Lung (tissue), 12 donors: ENCODE results near the gene TNFRSF14. TPM values are rescaled to one million over a fixed set of nuclear protein-coding genes. Genes with fewer than 3 reads are reported as not detected.

ENCODE experiments used
- ATAC-seq: fragments of 200-7000 bp; cut with Tn5 transposase; one replicate; pipeline ENCODE4 v1.9.1; 2020; ENCODE audit warnings: moderate number of reproducible peaks; ENCODE audit not compliant: insufficient read depth, low FRiP score
- DNase-seq, 3 donors: peaks; one replicate each; pipeline ENCODE4 v3.0.0-alpha.2; 2013 to 2017
- H3K27ac ChIP-seq, 2 donors: one replicate each; pipeline ENCODE4 v1.5.1; 2013; ENCODE audit warnings: mild to moderate bottlenecking in 2 of 2, moderate library complexity in 2 of 2, control low read depth in 1 of 2, inconsistent platforms in 1 of 2, low read depth in 1 of 2, low read length in 1 of 2
- H3K27me3 ChIP-seq, 3 donors: one replicate each; pipeline ENCODE4 v1.5.1; 2013; ENCODE audit warnings: low read length in 2 of 3; ENCODE audit not compliant: control insufficient read depth in 3 of 3, insufficient read depth in 3 of 3
- H3K36me3 ChIP-seq, 4 donors: one replicate each; pipeline ENCODE4 v1.5.1; 2013; ENCODE audit warnings: low read length in 4 of 4, mild to moderate bottlenecking in 1 of 4, moderate library complexity in 1 of 4; ENCODE audit not compliant: control insufficient read depth in 4 of 4, insufficient read depth in 4 of 4
- H3K4me1 ChIP-seq, 5 donors: one replicate each; pipeline ENCODE4 v1.5.1; 2013; ENCODE audit warnings: low read length in 5 of 5, mild to moderate bottlenecking in 2 of 5, moderate library complexity in 1 of 5; ENCODE audit not compliant: control insufficient read depth in 5 of 5, insufficient read depth in 5 of 5
- H3K4me3 ChIP-seq: one replicate; pipeline ENCODE4 v1.5.1; 2013; ENCODE audit warnings: mild to moderate bottlenecking, control low read depth, moderate library complexity
- H3K9ac ChIP-seq, 2 donors: one replicate each; pipeline ENCODE4 v1.5.1; 2013; ENCODE audit warnings: low read length in 2 of 2, control low read depth in 1 of 2; ENCODE audit not compliant: insufficient read depth in 1 of 2
- H3K9me3 ChIP-seq, 4 donors: one replicate each; pipeline ENCODE4 v1.5.1; 2013; ENCODE audit warnings: low read length in 3 of 4, mild to moderate bottlenecking in 1 of 4, moderate library complexity in 1 of 4; ENCODE audit not compliant: control insufficient read depth in 4 of 4, insufficient read depth in 3 of 4
- WGBS, 2 donors: extraction: QIAGEN DNeasy Blood & Tissue Kit; methylation state at CpG; one replicate each; pipeline ENCODE4 v1.1.7; 2013; 5-methylcytosine and 5-hydroxymethylcytosine counted together
- polyA plus RNA-seq, 2 donors: library from polyadenylated mRNA; stranded (reverse); fragments of 200-250 nt; gene quantifications; one replicate each; pipeline ENCODE4 v1.2.1, GENCODE V29; 2013
- total RNA-seq, 2 donors: library from RNA; depleted of rRNA in 1 of 2; stranded (reverse); fragments of >200 nt in 1 of 2; gene quantifications; one replicate each; pipeline ENCODE4 v1.2.1, GENCODE V29; 2014 to 2021
- TF ChIP-seq, protein P1 (sequence below): IDR thresholded peaks from 2 replicates; pipeline ENCODE4 v1.5.1; 2012; ENCODE audit warnings: mild to moderate bottlenecking; ENCODE audit errors: control extremely low read depth, extremely low read depth
- donor health status: control.
- donor health status: control.
- donor health status: Bipolar disorder and iron deficiency.
- donor health status: healthy.
- donor health status: DM: yes; HTN: yes; CAD: no.

Gene TNFRSF14
- total and polyA plus RNA-seq, 4 donors: 67.4 to 200 (median 159) TPM

DNA sequence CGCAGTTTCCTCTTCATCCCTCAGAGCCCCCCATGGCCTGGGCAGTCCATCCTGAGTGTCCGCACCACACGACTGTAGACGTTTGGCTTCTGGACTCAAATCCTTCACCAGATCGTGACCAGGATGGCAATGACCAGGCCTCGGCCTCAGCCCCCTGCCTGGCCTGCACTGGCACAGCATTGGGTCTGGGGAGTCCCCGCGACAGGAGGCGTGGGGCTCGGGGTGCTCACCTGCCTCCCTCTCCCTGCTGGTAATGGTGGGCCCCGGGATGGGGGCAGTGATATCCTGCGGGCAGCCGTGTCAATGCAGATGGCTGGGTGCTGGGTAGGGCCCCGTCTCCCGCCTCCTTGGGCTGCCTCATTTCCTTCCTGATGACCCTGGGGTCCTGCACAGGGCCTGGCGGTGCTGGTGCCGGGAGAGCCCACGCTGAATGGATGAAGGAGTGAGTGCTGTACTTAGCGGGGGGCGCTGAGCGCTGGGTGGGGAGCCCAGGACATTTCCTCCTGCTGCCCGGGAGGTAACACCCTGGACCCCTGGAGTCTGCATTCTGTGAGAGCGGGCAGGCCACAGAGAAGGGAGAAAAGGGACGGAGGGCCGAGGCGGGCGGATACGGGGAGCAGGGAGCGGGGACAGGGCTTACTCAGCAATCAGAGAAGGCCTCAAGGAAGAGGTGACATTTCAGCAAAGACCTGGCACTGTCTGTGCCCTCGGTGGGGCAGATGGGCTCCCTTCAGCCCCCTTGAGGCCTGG is 2.1 kb upstream of the TNFRSF14 start:
- no peaks in the 10 kb centered on the region for H3K27me3 ChIP-seq
- H3K9me3 ChIP-seq: no peaks in the 10 kb centered on the region
- ATAC-seq: no peak
- peaks cover 0 to 9% (median 0%) of the 10 kb centered on the region in 4 donors for H3K36me3 ChIP-seq
- no peak for DNase-seq
- H3K9ac ChIP-seq: no peak overlapping the region
- WGBS, 2 donors: 79 to 81% methylated on average over 29 to 30 of the region's 30 CpGs
- H3K4me3 ChIP-seq: no peak overlapping the region
- peaks cover 0 to 28% (median 16%) of the 10 kb centered on the region in 5 donors for H3K4me1 ChIP-seq
- H3K27ac ChIP-seq: no peak overlapping the region
- TF ChIP-seq, protein P1, sequence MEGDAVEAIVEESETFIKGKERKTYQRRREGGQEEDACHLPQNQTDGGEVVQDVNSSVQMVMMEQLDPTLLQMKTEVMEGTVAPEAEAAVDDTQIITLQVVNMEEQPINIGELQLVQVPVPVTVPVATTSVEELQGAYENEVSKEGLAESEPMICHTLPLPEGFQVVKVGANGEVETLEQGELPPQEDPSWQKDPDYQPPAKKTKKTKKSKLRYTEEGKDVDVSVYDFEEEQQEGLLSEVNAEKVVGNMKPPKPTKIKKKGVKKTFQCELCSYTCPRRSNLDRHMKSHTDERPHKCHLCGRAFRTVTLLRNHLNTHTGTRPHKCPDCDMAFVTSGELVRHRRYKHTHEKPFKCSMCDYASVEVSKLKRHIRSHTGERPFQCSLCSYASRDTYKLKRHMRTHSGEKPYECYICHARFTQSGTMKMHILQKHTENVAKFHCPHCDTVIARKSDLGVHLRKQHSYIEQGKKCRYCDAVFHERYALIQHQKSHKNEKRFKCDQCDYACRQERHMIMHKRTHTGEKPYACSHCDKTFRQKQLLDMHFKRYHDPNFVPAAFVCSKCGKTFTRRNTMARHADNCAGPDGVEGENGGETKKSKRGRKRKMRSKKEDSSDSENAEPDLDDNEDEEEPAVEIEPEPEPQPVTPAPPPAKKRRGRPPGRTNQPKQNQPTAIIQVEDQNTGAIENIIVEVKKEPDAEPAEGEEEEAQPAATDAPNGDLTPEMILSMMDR: no peak

DNA sequence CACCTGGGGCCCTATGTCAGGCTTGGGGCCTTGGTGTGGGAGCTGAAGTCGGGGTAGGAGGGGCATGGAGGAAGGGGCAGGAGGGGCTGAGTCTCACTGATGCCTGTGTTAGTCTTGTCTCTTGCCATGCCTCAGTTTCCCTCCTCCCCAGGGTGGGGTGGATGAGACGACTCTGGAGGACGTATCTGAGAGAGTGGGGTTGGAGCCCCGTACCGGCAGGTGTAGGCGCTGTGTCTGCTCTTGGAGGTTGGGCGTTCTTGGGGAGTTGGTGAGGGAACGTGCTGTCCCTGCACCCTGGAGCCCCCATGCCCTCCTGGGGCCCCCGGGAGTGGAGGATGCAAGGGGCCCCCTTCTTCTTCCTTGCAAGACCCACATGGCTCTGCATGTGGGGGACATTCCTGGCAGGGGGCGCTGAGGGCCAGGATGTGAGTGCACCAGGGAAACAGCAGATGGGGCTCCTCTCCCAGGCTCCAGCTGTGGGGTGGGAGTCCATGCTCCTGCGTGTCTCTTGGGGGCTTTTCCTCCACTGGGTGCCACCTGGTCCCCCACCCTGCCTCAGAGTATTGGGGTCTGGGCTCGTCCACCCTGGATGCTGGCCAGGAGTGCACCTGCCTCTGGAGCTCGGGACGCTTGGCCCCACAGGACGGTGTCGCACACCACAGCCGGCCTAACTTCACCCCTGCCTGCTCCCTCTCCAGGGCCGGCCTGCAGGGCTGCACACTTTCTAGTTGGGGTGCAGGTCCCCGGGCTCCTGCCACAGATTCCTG is 1.4 kb upstream of the TNFRSF14 start:
- no peaks in the 10 kb centered on the region for H3K27me3 ChIP-seq
- no peak overlapping the region for H3K4me3 ChIP-seq
- peaks cover 0 to 15% (median 0%) of the 10 kb centered on the region in 4 donors for H3K36me3 ChIP-seq
- H3K27ac ChIP-seq: peak overlapping the region in 1 of 2 donors; percentile 95
- WGBS, 2 donors: 37 to 48% methylated on average over 18 to 19 of the region's 19 CpGs
- H3K9ac ChIP-seq: no peak overlapping the region
- H3K4me1 ChIP-seq: peaks cover 0 to 32% (median 16%) of the 10 kb centered on the region in 5 donors
- H3K9me3 ChIP-seq: no peaks in the 10 kb centered on the region
- DNase-seq: peak in 2 of 3 donors; percentile 57 to 64
- TF ChIP-seq, protein P1: peak; percentile 26
- no peak for ATAC-seq

DNA sequence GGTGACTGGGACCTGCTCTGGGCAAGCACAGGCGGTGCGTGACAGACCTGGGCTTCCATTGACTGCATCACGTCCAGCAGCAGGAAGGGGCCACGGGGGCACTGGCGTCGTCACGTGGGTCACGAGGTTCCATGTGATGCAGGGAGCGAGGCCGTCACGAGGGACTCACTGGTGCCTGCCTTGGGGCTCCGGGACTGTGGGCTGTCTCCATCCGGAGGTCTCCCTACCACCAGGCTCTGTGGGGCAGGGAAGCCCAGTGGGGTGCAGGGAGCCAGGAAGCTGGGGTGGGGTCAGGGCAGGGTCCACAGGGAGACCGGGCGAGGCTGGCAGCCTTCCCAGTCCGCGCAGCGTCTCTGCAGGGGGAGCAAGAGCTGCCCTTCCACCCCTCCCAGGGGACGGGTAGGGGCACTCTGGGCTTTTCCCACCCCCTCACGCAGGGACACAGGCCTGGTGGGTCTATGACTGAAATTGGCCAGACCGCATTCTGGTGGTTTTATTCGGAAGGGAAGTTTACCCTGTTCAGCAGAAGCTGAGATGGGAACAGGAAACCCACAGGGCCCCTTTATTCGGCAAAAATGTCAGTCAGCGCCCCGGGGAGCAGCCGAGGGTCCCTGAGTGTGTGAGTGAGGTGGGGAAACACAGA is 416 bp upstream of the TNFRSF14 start:
- peak overlapping the region; percentile 67 to 82 for H3K9ac ChIP-seq
- H3K36me3 ChIP-seq: peaks cover 0 to 25% (median 0%) of the 10 kb centered on the region in 4 donors
- peaks cover 0 to 32% (median 16%) of the 10 kb centered on the region in 5 donors for H3K4me1 ChIP-seq
- H3K27ac ChIP-seq: peak overlapping the region; percentile 58 to 95
- H3K4me3 ChIP-seq: peak overlapping the region; percentile 73
- TF ChIP-seq, protein P1: no peak
- DNase-seq (peak; percentile 51 to 71 (median 57)), ATAC-seq (peak; percentile 16)
- no peaks in the 10 kb centered on the region for H3K27me3 ChIP-seq
- WGBS, 2 donors: 2 to 3% methylated on average over 26 of the region's 26 CpGs
- H3K9me3 ChIP-seq: no peaks in the 10 kb centered on the region
